ENCODE results near the gene GPR137. TPM values are rescaled to one million over a fixed set of nuclear protein-coding genes. Genes with fewer than 3 reads are reported as not detected.
A peak's percentile ranks its signal among the peaks of the same experiment; 100 is the strongest.

Gene GPR137
- total and polyA plus RNA-seq, 9 of the 15 experiments (the other 6 are each of a cell fraction or from before 2014, with no cell fraction given), result 0.32 to 26.7 (median 10.7) TPM

GRCh38 chr11:64251016-64251752 is 34.5 kb upstream of the GPR137 start, which contains the start of gene PLCB3 (continued):
- peak; percentile 60 to 78 (median 63) for TF ChIP-seq CTCF (IDR thresholded peaks at IDR 0.05 in 2 of 3, conservative IDR thresholded peaks at IDR 0.05 in 1 of 3; ENCODE audit: insufficient read depth in 2 of 3, low read depth in 1 of 3, low read length in 3 of 3)
- TF ChIP-seq TCF15 (CRISPR knock-in tag; IDR thresholded peaks at IDR 0.05), result no peak
- TF ChIP-seq ZFPM2 (CRISPR knock-in tag; IDR thresholded peaks at IDR 0.05), result no peak
- no peak for TF ChIP-seq SRSF1 (IDR thresholded peaks at IDR 0.05; ENCODE audit: low read depth, low read length)
- TF ChIP-seq GABPB2 (CRISPR knock-in tag; conservative IDR thresholded peaks at IDR 0.05), result no peak
- no peak for TF ChIP-seq POLR2B (IDR thresholded peaks at IDR 0.05; ENCODE audit: low read depth, partially characterized antibody)
- no peak for TF ChIP-seq RBM39 (optimal IDR thresholded peaks at IDR 0.05; ENCODE audit: low read depth, low read length)
- TF ChIP-seq ZNF655 (CRISPR knock-in tag; IDR thresholded peaks at IDR 0.05), result no peak
- TF ChIP-seq PKNOX1 (IDR thresholded peaks at IDR 0.05), result no peak
- TF ChIP-seq ARID1B (IDR thresholded peaks at IDR 0.05), result no peak
- TF ChIP-seq GATAD2B (IDR thresholded peaks at IDR 0.05; ENCODE audit: borderline replicate concordance), result peak; percentile 87
- no peak for TF ChIP-seq ZNF253 (CRISPR knock-in tag; conservative IDR thresholded peaks at IDR 0.05)
- no peak for TF ChIP-seq ZBTB34 (CRISPR knock-in tag; IDR thresholded peaks at IDR 0.05)
- no peak for TF ChIP-seq USF1 (CRISPR knock-in tag; IDR thresholded peaks at IDR 0.05)
- no peak for TF ChIP-seq CBX5 (IDR thresholded peaks at IDR 0.05; ENCODE audit: borderline replicate concordance, low read depth)
